PC-3 (cell line): ENCODE measurements around the gene NDP.
A peak's percentile ranks its signal among the peaks of the same experiment; 100 is the strongest.

Experiments used
- EZH2 ChIP-seq: fragments of 300-600 bp; sonication (generic); IDR thresholded peaks from one replicate; pipeline ENCODE4 v1.6.1; 2017; ENCODE audit warnings: antibody characterized with exemption, mild to moderate bottlenecking, low read length; ENCODE audit not compliant: unreplicated experiment
- EZH2phosphoT487 ChIP-seq: fragments of 300-600 bp; sonication (generic); IDR thresholded peaks from 2 replicates; pipeline ENCODE4 v1.6.1; 2018; ENCODE audit warnings: mild to moderate bottlenecking, antibody characterized with exemption, low read length, borderline replicate concordance
- TF ChIP-seq, protein P1 (sequence below): fragments of 300-600 bp; sonication (generic); conservative IDR thresholded peaks from 2 replicates; pipeline ENCODE4 v1.5.1; 2017; ENCODE audit warnings: antibody characterized with exemption, low read depth, mild to moderate bottlenecking, low read length

DNA sequence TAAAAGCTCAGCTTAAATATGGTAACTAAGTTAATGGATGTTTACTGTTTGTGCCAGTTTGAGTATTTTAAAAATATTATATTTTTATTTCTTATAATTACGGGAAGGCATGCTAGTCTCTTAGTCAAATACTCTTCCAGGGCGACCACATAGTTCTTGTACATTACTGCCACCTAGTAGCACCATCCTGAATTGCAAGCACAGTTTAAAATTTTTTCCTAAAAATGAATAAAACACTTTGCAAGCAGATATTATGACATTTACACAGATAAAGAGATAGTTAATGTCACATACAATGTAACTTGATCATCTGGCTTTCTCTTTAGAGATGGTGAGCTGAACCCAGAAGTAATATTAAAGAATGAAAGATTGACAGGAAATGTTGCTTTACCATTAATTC, 11.5 kb downstream of the NDP start:
- TF ChIP-seq, protein P1, sequence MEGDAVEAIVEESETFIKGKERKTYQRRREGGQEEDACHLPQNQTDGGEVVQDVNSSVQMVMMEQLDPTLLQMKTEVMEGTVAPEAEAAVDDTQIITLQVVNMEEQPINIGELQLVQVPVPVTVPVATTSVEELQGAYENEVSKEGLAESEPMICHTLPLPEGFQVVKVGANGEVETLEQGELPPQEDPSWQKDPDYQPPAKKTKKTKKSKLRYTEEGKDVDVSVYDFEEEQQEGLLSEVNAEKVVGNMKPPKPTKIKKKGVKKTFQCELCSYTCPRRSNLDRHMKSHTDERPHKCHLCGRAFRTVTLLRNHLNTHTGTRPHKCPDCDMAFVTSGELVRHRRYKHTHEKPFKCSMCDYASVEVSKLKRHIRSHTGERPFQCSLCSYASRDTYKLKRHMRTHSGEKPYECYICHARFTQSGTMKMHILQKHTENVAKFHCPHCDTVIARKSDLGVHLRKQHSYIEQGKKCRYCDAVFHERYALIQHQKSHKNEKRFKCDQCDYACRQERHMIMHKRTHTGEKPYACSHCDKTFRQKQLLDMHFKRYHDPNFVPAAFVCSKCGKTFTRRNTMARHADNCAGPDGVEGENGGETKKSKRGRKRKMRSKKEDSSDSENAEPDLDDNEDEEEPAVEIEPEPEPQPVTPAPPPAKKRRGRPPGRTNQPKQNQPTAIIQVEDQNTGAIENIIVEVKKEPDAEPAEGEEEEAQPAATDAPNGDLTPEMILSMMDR, result peak; percentile 53
- no peak for TF ChIP-seq EZH2phosphoT487
- TF ChIP-seq EZH2, result no peak
